Caco-2 (cell line): ENCODE measurements around the gene LCN9. TPM values are rescaled to one million over a fixed set of nuclear protein-coding genes. Genes with fewer than 3 reads are reported as not detected.

Experiments used
- BruUV-seq: library from RNA; stranded (reverse); fragments of 400-500 nt; replicated peaks from 2 replicates; lab custom pipeline; 2021; lab: Mats Ljungman, UMichigan
- CTCF ChIA-PET: fragments of 300-600 bp; sonication (Branson Sonifier 250); formaldehyde crosslinking; loops from one replicate; lab custom pipeline; 2022; ENCODE audit warnings: antibody characterized with exemption; lab: Charles Lee
- POLR2A ChIA-PET: fragments of 300-600 bp; sonication (Branson Sonifier 250); formaldehyde crosslinking; loops from one replicate; lab custom pipeline; 2022; ENCODE audit warnings: antibody characterized with exemption; lab: Charles Lee
- DNase-seq, 2 experiments: peaks; one replicate each; pipeline versions ENCODE4 v3.0.0 to v3.0.0-alpha.2; 2020 to 2022
- H3K27me3 ChIP-seq: replicated peaks from 2 replicates; pipeline ENCODE4 v1.6.0; 2011; ENCODE audit warnings: low read length; ENCODE audit not compliant: control insufficient read depth, insufficient read depth
- H3K36me3 ChIP-seq: 2 replicates; pipeline ENCODE4 v1.5.1; 2011; ENCODE audit warnings: low read length; ENCODE audit not compliant: control insufficient read depth, insufficient read depth
- H3K4me1 ChIP-seq: fragments of 250-450 bp; sonication (Bioruptor Pico); 2 replicates; pipeline ENCODE4 v1.5.1; 2020; ENCODE audit warnings: mild to moderate bottlenecking
- H3K4me3 ChIP-seq: 2 replicates; pipeline ENCODE4 v1.5.1; 2011; ENCODE audit warnings: low read depth, mild to moderate bottlenecking, control low read depth, low read length
- H3K9me3 ChIP-seq: fragments of 250-450 bp; sonication (Bioruptor Pico); 2 replicates; pipeline ENCODE4 v1.5.1; 2020; ENCODE audit warnings: mild to moderate bottlenecking, moderate library complexity
- H3K27ac Mint-ChIP-seq: one replicate; pipeline ENCODE4 v1.8.0; 2022; ENCODE audit warnings: mixed read lengths; ENCODE audit not compliant: unreplicated experiment
- H3K27me3 Mint-ChIP-seq: one replicate; pipeline ENCODE4 v1.8.0; 2022; ENCODE audit warnings: mixed read lengths; ENCODE audit not compliant: insufficient read depth, unreplicated experiment
- H3K36me3 Mint-ChIP-seq: one replicate; pipeline ENCODE4 v1.8.0; 2022; ENCODE audit warnings: mild to moderate bottlenecking, mixed read lengths; ENCODE audit not compliant: insufficient read depth, unreplicated experiment
- H3K4me1 Mint-ChIP-seq: one replicate; pipeline ENCODE4 v1.8.0; 2022; ENCODE audit warnings: low read depth, mixed read lengths; ENCODE audit not compliant: unreplicated experiment
- H3K4me3 Mint-ChIP-seq: one replicate; pipeline ENCODE4 v1.8.0; 2022; ENCODE audit warnings: mild to moderate bottlenecking, moderate library complexity, mixed read lengths; ENCODE audit not compliant: unreplicated experiment
- H3K9me3 Mint-ChIP-seq: one replicate; pipeline ENCODE4 v1.8.0; 2022; ENCODE audit warnings: mixed read lengths; ENCODE audit not compliant: unreplicated experiment
- intact Hi-C: fragments of 100-400 bp; cut with micrococcal nuclease; formaldehyde crosslinking; loops from one replicate; pipeline ENCODE4 v1.10.0; 2022; ENCODE audit not compliant: unreplicated experiment
- total RNA-seq: library from RNA; stranded (reverse); gene quantifications from 2 replicates; pipeline ENCODE4 v1.2.3, GENCODE V29; 2022
- TF ChIP-seq, protein P1 (sequence below), 2 experiments: fragments of 200-600 bp in 1 of 2; IDR thresholded peaks; 1 replicate in 1 of 2; 2 replicates in 1 of 2; pipeline versions ENCODE4 v1.5.1 to v1.8.0; 2011 to 2022; ENCODE audit warnings: antibody characterized with exemption in 1 of 2, control low read depth in 1 of 2, inconsistent platforms in 1 of 2, low read depth in 1 of 2, low read length in 1 of 2, mild to moderate bottlenecking in 1 of 2, moderate library complexity in 1 of 2; ENCODE audit not compliant: insufficient read depth in 1 of 2, severe bottlenecking in 1 of 2, unreplicated experiment in 1 of 2

Gene LCN9
- total RNA-seq, 1 experiment from 2014 or later, result not detected

DNA sequence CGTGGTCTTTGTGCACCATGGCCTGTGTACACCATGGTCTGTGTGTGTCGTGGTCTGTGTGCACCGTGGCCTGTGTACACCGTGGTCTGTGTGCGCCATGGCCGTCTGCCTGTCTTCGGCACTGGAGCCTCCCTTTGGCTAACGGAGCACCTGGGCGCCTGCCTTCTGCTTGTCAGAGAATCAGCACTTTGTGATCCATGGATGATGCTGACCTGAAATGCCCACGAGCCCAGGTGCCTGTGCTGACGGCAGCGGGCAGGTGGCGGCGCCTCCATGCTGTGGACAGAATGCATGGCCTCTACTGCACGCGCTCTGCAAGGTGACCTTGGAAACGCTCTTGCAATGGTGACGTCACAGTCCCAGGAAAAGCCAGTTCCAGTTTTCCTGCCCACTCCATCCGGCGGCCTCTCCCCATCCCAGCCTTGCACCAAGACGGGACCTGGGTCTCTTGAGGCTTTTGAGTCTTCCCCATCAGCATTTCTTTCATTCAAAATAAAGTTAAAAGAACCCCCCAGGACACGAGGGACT, 14.6 kb downstream of the LCN9 start:
- no peak for DNase-seq
- Mint-ChIP-seq H3K27me3 (peaks cover 4% of the 10 kb centered on the region), H3K4me1 (no peaks in the 10 kb centered on the region), H3K4me3 (no peak overlapping the region), H3K9me3 (no peaks in the 10 kb centered on the region), H3K27ac (no peak overlapping the region), H3K36me3 (no peaks in the 10 kb centered on the region)
- no peaks in the 10 kb centered on the region for H3K36me3 ChIP-seq
- TF ChIP-seq, protein P1, sequence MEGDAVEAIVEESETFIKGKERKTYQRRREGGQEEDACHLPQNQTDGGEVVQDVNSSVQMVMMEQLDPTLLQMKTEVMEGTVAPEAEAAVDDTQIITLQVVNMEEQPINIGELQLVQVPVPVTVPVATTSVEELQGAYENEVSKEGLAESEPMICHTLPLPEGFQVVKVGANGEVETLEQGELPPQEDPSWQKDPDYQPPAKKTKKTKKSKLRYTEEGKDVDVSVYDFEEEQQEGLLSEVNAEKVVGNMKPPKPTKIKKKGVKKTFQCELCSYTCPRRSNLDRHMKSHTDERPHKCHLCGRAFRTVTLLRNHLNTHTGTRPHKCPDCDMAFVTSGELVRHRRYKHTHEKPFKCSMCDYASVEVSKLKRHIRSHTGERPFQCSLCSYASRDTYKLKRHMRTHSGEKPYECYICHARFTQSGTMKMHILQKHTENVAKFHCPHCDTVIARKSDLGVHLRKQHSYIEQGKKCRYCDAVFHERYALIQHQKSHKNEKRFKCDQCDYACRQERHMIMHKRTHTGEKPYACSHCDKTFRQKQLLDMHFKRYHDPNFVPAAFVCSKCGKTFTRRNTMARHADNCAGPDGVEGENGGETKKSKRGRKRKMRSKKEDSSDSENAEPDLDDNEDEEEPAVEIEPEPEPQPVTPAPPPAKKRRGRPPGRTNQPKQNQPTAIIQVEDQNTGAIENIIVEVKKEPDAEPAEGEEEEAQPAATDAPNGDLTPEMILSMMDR (IDR thresholded peaks at IDR 0.05; ENCODE audit: insufficient read depth in 1 of 2, low read depth in 1 of 2, low read length in 1 of 2, severe bottlenecking in 1 of 2, unreplicated experiment in 1 of 2), result no peak
- H3K4me1 ChIP-seq, result no peaks in the 10 kb centered on the region
- BruUV-seq, result no TSS peak
- no peaks in the 10 kb centered on the region for H3K27me3 ChIP-seq
- no peaks in the 10 kb centered on the region for H3K9me3 ChIP-seq
- ChIA-PET POLR2A (no interaction called here), CTCF (no interaction called here)
- intact Hi-C loops, result no loop called here
- H3K4me3 ChIP-seq, result no peak overlapping the region

DNA sequence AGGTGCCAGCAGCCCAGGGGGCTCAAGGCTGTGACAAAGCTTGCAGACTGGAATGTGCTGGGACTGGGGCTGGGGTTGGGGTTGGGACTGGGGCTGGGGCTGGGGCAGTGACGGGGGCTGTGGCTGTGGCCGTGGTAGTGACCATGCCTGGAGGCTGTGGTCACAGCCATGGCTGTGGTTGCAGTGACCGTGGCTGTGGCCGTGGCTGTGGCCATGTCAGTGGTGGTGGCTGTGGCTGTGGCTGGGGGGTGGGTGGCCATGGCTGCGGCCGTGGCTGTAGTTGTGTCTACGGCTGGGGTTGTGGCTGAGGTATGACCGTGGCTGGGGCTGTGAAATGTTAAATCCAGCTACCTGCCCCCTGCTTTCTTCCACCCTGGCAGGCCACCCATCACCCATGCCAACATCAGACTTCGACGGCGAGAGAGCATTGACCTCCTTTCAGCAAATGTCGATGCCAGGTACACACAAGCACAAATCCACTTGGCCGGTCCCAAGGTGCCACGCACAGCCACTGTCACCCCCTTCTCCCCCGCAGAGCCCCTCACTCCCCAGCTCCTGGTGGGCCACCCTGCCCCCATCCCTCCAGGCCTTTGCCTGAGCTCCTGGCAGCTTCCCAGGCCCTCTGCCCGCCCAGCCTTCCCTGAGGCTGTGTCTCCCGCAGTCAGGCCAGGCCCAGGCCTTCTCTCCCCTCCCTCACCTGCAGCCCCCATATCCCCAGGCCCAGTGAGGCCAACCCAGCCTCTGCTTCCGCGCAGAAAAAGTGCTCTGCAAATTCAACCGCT, 15.3 kb downstream of the LCN9 start:
- H3K4me3 Mint-ChIP-seq, result no peak overlapping the region
- Histone ChIP-seq H3K36me3 (no peaks in the 10 kb centered on the region), H3K27me3 (no peaks in the 10 kb centered on the region), H3K4me1 (no peaks in the 10 kb centered on the region), H3K9me3 (no peaks in the 10 kb centered on the region), H3K4me3 (no peak overlapping the region)
- BruUV-seq, result no TSS peak
- no peaks in the 10 kb centered on the region for H3K36me3 Mint-ChIP-seq
- peaks cover 4% of the 10 kb centered on the region for H3K27me3 Mint-ChIP-seq
- no peaks in the 10 kb centered on the region for H3K9me3 Mint-ChIP-seq
- TF ChIP-seq, protein P1 (IDR thresholded peaks at IDR 0.05; ENCODE audit: insufficient read depth in 1 of 2, low read depth in 1 of 2, low read length in 1 of 2, severe bottlenecking in 1 of 2, unreplicated experiment in 1 of 2), result no peak
- intact Hi-C loops, result no loop called here
- ChIA-PET CTCF (no interaction called here), POLR2A (no interaction called here)
- DNase-seq, result no peak
- no peaks in the 10 kb centered on the region for H3K4me1 Mint-ChIP-seq
- H3K27ac Mint-ChIP-seq, result no peak overlapping the region

- DNase-seq, result no peak
- TF ChIP-seq, protein P1 (IDR thresholded peaks at IDR 0.05; ENCODE audit: insufficient read depth in 1 of 2, low read depth in 1 of 2, low read length in 1 of 2, severe bottlenecking in 1 of 2, unreplicated experiment in 1 of 2), result no peak
- H3K4me3 ChIP-seq, result no peak overlapping the region
- H3K27me3 ChIP-seq, result no peaks in the 10 kb centered on the region
- H3K4me1 ChIP-seq, result no peaks in the 10 kb centered on the region
- Mint-ChIP-seq H3K27ac (no peak overlapping the region), H3K4me3 (no peak overlapping the region), H3K27me3 (peaks cover 4% of the 10 kb centered on the region), H3K36me3 (no peaks in the 10 kb centered on the region), H3K4me1 (no peaks in the 10 kb centered on the region), H3K9me3 (no peaks in the 10 kb centered on the region)
- no peaks in the 10 kb centered on the region for H3K36me3 ChIP-seq
- intact Hi-C loops, result loop anchor here (5.0 kb wide), 1 partner anchor 78 kb away; no protein-coding TSS in a partner anchor
- no TSS peak for BruUV-seq
- no peaks in the 10 kb centered on the region for H3K9me3 ChIP-seq
- ChIA-PET POLR2A (no interaction called here), CTCF (no interaction called here)
Measured at GRCh38 chr9:135680056-135680455, 16.9 kb downstream of the LCN9 start.
